Measurements from ENCODE around the gene LRRC4C. TPM values are rescaled to one million over a fixed set of nuclear protein-coding genes. Genes with fewer than 3 reads are reported as not detected.

LRRC4C gene
- total RNA-seq, 1 experiment from 2014 or later, result 0.13 TPM

- Histone ChIP-seq H4K91ac (ENCODE audit: insufficient read length, low read depth, low read length) (no peak overlapping the region), H2BK20ac (ENCODE audit: low read depth, low read length, poor library complexity, severe bottlenecking) (no peak overlapping the region), H2BK5ac (ENCODE audit: insufficient read length, low read length) (no peak overlapping the region), H3K4me2 (ENCODE audit: insufficient read depth, insufficient read length, low read length) (no peak overlapping the region), H3T11ph (ENCODE audit: low read length) (no peak overlapping the region), H3K79me2 (ENCODE audit: insufficient read depth, low read length) (no peaks in the 10 kb centered on the region), H4K20me1 (ENCODE audit: control insufficient read depth, insufficient read depth, insufficient read length) (no peaks in the 10 kb centered on the region), H3K27me3 (ENCODE audit: insufficient read depth, low read length) (no peaks in the 10 kb centered on the region), H3K4ac (ENCODE audit: low read depth, low read length) (no peak overlapping the region), H3K23ac (ENCODE audit: insufficient read length, low read depth, low read length) (no peak overlapping the region), H4K5ac (ENCODE audit: insufficient read length, low read depth, low read length) (no peak overlapping the region), H3K14ac (ENCODE audit: insufficient read depth, low read length) (no peak overlapping the region), H3K56ac (ENCODE audit: insufficient read length, low read depth, low read length) (no peak overlapping the region), H2BK120ac (ENCODE audit: low read depth, low read length, poor library complexity, severe bottlenecking) (no peak overlapping the region), H3K9ac (ENCODE audit: extremely low read depth, insufficient read length, low read length) (no peak overlapping the region), H3K23me2 (ENCODE audit: insufficient read length, low read depth, low read length, poor library complexity, severe bottlenecking) (no peaks in the 10 kb centered on the region), H3K27ac (ENCODE audit: insufficient read length, low read depth, low read length) (no peak overlapping the region), H4K8ac (replicated peaks; ENCODE audit: insufficient read length, low read depth, low read length) (no peak overlapping the region), H2AK5ac (ENCODE audit: insufficient read length, low read length) (no peak overlapping the region), H3K4me1 (ENCODE audit: insufficient read depth, low read length) (peaks cover 4% of the 10 kb centered on the region; the same call in 1 of the 2 replicates), H2AFZ (ENCODE audit: low read length) (no peak overlapping the region), H3K79me1 (ENCODE audit: insufficient read depth, low read depth, low read length, poor library complexity, severe bottlenecking) (no peaks in the 10 kb centered on the region), H2BK12ac (ENCODE audit: insufficient read length, low read depth, low read length) (no peak overlapping the region), H3K18ac (ENCODE audit: insufficient read length, low read depth, low read length) (no peak overlapping the region), H2BK15ac (ENCODE audit: low read depth, low read length) (no peak overlapping the region), H3K9me3 (ENCODE audit: control insufficient read depth, low read depth, low read length) (no peaks in the 10 kb centered on the region)
- no peak for DNase-seq
- H3K4me3 Mint-ChIP-seq, result no peak overlapping the region
- H3K27ac Mint-ChIP-seq, result no peak overlapping the region
- no peaks in the 10 kb centered on the region for H3K27me3 Mint-ChIP-seq (ENCODE audit: low read depth)
- peaks cover 9 to 19% of the 10 kb centered on the region in 2 experiments for H3K4me1 Mint-ChIP-seq
- H3K9me3 Mint-ChIP-seq, result no peaks in the 10 kb centered on the region
- no peaks in the 10 kb centered on the region for H3K36me3 Mint-ChIP-seq (ENCODE audit: insufficient read depth in 1 of 3, low read depth in 3 of 3)
- WGBS (ENCODE audit: extremely low coverage, insufficient read length, low lambda C conversion rate), result no CpG with 5 or more reads among the region's 2 CpGs
- TF ChIP-seq CTCF (conservative IDR thresholded peaks at IDR 0.05), result no peak
These were observed 76.5 kb downstream of the LRRC4C start for GRCh38 chr11:41382927-41383326.

All from H9 (cell line).